AML-193 (cell line): ENCODE measurements around the gene SMIM32.

Experiments used
- DNase-seq, 2 experiments: peaks; one replicate each; lab custom pipeline; 2025; lab: John Stamatoyannopoulos, UW

Gene SMIM32

DNA sequence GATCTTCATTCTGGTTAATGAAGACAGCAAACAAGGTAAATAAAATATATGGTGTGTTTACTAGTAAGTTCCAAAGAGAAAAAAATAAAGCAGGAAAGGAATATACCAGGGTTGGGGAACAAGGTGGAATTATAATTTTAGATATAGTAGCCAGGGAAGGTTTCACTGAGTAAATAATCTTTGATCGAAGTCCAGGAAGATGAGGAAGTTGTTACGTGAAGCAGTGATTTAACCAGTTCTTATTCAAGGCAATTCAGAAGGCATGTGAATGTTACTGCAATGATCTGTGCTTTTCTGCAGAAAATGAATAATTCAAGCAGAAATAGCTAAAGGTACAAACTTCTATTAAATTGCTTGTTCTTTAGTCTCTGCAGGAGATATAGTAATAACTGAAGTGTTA lies 6.2 kb downstream of the SMIM32 start:
- DNase-seq, result no peak

DNA sequence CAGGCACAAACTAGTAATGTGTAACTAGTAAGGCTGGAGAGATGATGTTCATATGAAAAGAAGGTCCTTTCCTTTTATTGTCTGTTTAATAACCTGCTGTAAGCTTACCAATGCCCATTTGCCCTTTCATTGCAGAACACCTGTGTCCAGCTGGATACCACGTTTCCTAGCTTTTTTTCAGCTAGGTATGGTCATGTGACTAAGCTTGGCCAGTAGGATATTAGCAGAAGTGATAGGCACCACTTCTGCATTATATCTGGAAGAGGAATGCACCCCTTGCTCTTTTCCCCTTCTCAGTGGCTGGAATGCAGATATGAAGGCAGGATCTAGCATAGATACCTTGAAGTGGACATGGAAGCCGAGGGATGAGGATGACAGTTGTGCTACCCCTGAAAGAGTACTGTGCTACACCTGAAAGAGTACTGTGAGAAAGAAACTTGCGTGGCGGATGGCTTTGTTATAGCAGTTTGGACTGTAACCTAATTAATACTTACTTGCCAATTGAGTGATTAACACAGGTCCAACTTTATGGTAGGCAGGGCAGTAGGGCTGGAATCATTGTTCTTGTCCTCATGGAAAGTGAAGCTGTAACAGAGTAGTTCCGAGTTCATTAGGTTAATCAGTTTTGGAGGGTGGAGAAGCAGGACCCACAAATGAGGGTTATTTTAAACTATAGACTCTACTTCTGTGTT lies 6.8 kb downstream of the SMIM32 start:
- DNase-seq, result no peak

DNA sequence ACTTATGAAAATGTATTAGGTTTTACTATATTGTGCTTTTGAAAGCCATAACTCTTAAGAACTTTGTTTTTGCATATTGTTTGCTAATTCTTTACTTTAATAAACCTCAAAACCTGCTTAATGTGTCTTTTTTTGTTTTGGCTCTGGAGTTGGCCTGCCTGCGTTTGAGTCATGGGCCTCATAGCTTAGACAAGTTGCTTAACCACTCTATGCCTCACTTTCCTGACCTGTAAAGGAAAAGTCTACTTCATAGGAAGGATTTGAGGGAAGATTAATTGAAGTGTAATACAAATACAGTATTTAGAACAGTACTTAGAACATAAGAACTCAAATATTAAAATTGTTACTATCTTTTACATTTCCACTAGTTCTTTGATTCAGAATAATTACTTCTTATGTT lies 10.3 kb downstream of the SMIM32 start:
- DNase-seq, result no peak

DNA sequence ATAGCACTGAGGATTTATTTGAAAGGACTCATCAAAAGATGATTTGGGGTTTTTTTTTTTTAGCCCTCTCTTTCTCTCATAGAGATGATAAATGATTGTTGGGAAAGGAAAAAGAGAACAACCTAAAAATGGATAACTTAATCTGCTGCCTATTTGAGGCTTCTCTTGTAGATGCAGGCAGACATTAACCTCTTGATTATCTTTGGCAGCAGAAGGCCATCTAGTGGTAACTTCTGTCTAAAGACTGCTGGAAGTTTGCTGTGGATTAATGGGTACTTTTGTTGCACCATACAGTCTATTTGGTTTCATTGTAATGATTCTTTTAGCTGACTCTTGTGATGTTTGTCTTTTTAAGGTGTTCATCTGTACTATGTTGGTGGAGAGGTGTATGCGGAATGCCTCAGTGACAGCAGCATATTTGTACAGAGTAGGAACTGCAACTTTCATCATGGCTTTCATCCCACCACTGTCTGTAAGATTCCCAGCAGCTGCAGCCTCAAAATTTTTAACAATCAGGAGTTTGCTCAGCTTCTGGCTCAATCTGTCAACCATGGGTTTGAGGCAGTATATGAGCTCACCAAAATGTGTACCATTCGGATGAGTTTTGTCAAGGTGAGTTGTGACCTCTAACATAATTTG lies 18.8 kb downstream of the SMIM32 start:
- DNase-seq, result peak; percentile 47 to 62

DNA sequence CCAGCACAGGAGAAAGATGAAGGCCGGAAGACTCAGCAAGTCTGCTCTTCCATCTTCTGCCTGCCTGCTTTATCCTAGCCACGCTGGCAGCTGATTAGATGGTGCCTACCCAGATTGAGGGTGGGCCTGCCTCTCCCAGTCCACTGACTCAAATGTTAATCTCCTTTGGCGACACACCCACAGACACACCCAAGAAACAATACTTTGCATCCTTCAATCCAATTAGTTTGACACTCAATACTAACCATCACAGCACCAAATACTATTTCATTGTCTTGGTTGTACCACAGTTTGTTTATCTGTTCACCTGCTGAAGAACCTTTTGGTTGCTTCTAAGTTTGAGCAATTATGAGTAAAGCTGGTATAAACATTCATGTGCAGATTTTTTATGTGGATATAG lies 23.7 kb downstream of the SMIM32 start:
- no peak for DNase-seq

DNA sequence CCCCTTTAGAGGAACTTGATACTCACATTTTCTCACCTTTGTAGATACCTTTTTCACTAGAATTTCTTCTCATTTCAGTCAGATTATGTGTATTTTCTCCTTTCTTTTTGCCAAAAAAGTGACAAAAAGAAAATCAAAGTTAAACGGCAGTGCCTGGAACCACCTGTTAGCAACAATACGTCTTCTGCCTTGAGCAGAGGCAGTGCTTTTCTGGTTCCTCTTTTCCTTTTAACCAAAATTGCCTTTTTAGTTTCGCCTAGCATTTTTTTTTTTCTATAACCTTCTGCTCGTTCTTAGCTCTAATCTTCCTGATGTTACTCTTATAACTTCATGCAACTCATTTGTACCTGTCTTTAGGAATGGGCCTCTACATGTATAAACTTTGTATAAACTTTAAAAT lies 26.1 kb downstream of the SMIM32 start:
- no peak for DNase-seq

DNA sequence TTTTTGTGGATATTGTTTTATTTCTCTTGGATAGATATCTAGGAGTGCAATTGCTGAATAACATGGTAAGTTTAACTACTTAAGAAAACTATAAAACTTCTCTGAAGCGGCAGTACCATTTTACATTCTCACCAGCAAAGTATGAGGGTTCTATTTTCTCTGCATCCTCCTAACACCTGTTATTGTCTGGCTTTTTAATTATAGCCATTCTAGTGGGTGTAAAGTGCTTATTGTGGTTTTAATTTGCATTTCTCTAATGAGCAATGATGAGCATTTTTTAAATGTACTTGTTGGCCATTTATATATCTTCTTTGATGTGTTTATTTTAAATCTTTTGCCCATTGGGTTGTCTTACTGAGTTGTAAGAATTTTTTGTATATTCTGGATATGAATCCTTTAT lies 28.7 kb downstream of the SMIM32 start:
- DNase-seq, result no peak

DNA sequence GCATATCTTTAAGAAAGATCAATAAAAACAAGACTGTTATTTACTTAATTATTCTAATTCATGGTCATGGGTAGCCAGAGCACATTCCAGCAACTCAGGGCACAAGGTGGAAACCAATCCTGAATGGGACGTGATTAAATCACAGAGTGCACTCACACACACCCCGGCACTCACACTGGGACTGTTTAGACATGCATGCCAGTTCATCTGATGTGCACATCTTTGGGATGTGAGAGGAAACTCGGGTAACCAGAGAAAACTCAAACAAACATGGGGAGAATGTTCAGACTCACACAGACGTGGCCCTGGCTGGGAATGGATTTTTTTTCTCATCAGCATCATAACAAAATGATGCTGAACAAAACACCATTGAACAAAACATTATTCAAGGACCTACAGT lies 31.0 kb downstream of the SMIM32 start:
- no peak for DNase-seq

DNA sequence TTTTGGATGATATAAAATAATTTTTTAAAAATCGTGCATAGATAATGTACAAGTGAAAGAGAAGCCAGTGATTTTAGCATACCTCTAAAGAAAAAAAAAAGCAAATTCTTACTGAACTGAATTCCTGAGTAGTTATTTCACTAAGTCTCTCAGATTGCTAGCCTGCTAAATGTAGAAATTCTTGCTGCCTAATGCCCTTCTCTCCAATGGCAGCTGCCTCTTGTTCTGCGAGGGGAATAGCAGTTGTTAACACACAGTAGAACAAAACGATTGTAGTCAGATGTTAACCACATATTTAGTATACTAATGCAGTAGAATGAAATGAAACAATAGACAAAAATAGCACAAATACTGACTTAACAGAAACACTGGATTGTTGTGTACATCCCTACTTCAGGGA lies 33.5 kb downstream of the SMIM32 start:
- DNase-seq, result no peak

DNA sequence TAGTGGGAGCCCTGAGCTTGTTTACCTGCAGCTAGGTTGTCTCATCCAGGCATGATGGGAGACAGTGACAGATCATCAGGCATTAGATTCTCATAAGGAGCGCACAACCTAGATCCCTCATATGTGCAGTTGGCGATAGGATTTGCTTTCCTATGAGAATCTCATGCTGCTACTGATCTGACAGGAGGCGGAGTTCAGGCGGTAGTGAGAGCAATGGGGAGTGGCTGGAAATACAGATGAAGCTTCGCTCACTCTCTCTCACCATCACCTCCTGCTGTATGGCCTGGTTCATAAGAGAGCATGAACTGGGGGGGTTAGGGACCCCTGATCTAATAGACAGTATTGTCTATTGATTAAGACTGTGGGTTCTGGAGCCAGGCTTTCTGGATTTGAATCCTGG lies 35.4 kb downstream of the SMIM32 start:
- DNase-seq, result no peak

DNA sequence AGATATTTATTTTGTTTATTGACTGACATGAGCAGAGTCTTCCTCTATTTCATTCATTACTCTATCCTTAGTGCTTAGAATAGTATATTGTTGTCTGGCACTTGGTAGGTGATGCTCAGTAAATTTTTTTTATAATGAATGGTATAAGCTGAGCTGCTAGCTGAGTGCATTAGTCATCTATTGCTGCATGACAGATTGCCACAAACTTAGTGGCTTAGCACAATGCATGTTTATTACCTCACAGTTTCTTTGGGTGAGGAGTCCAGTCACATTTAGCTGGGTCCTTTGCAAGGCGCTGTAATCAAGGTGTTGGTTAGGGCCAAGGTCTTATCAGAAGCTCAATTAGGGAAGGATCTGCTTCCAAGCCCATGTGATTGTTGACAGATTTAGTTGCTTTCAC lies 37.2 kb downstream of the SMIM32 start:
- DNase-seq, result no peak

DNA sequence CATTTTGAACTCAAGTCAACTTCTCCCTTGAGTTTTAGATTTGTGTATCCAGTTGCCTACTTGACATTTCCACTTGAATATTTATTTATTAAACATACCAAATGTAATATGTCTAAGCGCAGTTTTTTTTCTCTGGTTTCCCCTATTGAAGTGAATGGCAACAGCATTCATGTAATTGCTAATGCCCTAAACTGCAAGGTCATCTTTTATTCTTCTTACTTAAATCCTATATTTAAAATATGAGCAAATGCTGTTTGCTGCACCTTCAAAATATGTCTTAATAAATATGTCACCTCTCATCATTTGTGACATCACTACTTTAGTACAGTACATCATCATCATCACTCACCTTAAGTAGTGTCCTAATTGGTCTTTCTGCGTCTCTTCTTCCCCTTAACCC lies 37.9 kb downstream of the SMIM32 start:
- no peak for DNase-seq

DNA sequence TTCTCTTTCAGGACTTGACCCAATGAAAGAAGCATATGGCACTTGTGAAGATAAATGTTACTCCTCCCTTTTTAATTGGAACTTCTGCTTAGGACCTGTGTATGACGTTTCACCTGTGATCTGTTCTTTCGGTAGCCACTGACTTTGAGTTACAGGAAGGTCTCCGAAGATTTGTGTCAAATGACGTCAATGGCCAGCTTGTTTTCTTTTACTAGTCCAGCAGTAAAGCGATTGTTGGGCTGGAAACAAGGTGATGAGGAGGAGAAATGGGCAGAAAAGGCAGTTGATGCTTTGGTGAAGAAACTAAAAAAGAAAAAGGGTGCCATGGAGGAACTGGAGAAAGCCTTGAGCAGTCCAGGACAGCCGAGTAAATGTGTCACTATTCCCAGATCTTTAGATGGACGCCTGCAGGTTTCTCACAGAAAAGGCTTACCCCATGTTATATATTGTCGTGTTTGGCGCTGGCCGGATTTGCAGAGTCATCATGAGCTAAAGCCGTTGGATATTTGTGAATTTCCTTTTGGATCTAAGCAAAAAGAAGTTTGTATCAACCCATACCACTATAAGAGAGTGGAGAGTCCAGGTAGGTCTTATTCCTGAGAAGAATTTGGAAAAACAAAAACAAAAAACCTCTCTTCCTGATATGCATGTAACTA lies 39.3 kb downstream of the SMIM32 start:
- no peak for DNase-seq

DNA sequence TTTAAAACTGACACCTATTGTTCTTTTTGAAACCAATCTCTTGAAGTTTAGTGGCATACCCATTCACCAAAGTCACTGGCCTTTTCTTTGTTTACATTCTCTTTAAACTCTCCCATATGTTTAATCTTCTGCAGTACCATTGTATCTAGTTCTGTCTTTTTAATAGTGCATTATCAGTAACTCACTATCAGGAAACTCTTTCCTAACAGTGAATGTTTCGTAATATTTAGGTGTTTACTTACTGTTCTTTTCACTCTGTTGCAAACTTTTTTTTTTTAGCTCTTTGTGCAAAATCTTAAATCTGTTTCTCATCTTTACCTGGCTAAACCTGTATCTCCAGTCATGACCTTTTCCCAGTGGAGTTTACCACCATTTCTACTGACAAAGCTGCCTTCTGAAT lies 43.1 kb downstream of the SMIM32 start:
- no peak for DNase-seq

DNA sequence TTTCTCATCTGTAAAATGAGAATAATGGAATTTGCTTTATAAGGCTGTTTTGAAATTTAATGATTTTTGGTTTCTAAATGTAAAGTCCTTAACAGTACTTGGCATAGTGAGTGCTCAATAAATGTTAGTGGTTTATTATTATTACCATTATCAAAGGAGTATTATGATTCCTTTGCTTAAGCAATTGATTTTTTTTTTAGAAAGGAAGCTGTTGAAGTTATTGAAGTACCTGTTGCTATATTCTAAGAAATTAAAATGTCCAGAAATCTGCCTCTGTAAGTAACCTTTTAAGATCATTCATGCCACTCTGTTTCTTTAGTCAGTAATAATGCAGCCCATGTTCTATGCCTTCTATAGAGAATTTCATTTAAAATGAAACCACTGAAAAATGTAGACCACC lies 45.3 kb downstream of the SMIM32 start:
- no peak for DNase-seq

DNA sequence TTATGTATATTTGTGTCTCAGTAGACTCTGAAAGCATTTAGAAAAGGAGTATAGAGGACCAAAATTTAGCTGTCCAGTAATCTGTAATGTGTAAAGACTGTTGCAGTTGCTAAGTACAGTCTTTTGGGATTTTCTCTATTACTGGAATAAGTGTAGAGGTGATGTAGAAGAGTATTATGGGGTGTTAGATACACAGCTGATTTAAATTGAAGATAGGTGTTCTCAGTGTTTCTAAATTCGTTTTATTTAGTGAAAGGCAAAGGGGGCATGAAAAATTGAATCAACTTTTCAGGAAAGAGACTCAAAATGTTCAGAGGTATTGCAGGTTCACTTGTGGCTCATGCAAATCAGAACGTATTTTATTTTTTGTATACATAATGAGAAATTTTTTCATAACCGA lies 46.8 kb downstream of the SMIM32 start:
- no peak for DNase-seq

DNA sequence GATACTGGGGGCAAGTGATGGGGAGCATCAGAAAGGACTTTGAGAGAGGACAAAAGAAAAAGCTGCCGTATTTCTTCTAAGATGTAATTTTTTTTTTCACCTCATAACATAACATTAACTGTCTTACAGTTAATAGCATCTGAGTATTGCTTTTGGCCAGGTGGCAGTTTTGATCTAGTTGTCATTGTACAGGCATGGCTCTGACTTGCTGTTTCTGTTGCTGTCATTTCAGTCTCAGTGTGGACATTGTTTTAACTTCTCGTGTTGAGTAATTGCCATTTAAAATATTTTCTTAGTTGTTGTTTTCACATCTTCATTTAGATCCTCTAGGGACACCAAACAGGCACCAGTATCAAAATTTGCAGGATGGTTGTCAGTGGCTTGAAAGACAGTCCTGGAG lies 47.9 kb downstream of the SMIM32 start:
- no peak for DNase-seq

DNA sequence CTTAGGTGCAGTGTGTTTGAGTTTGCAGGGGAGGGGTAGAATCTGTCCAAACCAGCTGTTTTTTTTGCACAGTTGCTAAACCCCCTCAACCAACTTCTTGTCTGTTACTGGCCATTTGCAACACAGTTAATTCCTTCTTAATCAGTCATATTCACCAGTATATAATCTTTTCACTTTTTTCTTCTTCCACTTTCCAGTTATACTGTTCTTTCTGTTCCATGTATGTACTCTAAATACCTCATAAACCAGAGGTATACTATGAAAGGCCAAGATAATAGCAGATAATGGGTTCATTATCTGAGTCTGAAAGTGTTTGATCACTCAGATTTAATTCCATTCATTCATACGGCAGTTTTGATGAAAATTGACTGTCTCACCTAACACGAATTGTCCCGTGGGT lies 49.2 kb downstream of the SMIM32 start:
- no peak for DNase-seq

DNA sequence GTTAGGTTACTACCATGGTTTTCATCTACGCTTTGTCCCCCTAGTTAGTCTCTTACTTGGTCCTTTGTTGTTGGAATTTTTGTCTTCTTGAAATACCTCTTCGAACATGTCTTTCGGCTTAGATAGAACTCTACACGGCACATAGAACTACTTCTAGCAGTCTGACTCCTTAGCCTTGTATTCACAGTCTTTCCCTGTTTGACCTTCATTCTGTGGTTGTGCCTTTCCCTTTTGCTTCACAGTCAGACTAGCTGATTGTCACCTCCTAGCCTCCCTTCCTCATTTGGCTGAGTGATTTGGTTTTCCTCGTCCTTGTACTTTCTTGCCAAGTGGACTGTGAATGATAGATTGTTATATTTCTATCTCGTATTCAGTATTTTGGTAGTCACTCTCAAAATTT lies 49.6 kb downstream of the SMIM32 start:
- no peak for DNase-seq

DNA sequence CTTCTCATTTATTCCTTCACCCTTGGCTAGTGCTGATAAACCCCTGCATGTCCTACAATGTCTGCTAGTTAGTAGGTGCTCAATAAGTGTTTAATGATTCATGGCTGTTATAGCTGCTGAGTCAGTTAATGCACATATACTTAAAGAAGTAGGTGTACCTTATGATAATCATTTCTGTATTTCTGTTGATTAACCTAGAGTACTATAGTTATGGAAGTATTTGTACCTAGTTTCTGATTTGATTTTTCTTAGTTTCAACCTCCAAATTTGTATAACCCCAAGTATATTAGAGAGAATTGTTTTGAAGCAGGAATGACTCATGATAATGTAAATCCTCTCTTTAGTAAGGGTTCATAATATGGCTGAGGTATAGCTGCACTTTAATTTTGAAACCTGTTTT lies 51.4 kb downstream of the SMIM32 start:
- DNase-seq, result no peak
